Activated CD8-positive, alpha-beta memory T cell treated with anti-CD3 and anti-CD28 coated beads for 4 hours (primary cell): Measurements from ENCODE around the gene RDM1.
"Not testable (repeated sequence)": the region's sequence is repeated elsewhere in the genome, so short reads cannot be mapped to it uniquely, and the experiment has no call there.

Source experiments
- DNase-seq, 2 donors: peaks; one replicate each; pipeline ENCODE4 v3.0.0-alpha.2; 2020; ENCODE audit warnings: low read depth in 2 of 2

Gene RDM1

GRCh38 chr17:35898283-35899070, 32.1 kb downstream of the RDM1 start:
- DNase-seq, result peak in 1 of 2 donors; percentile 48

GRCh38 chr17:35897772-35898171, 32.8 kb downstream of the RDM1 start:
- DNase-seq, result not testable (repeated sequence)

GRCh38 chr17:35895636-35896587, 34.7 kb downstream of the RDM1 start:
- no peak for DNase-seq

GRCh38 chr17:35894206-35894605, 36.4 kb downstream of the RDM1 start:
- DNase-seq, result no peak

- no peak for DNase-seq
These were observed 36.8 kb downstream of the RDM1 start for GRCh38 chr17:35893751-35894150.

GRCh38 chr17:35892091-35893035, 38.2 kb downstream of the RDM1 start:
- DNase-seq, result peak in 1 of 2 donors; percentile 58

- DNase-seq, result no peak
These were observed 39.3 kb downstream of the RDM1 start for GRCh38 chr17:35891269-35891668.

GRCh38 chr17:35890774-35891155, 39.8 kb downstream of the RDM1 start:
- peak in 1 of 2 donors; percentile 48 for DNase-seq

- no peak for DNase-seq
These were observed 40.5 kb downstream of the RDM1 start for GRCh38 chr17:35889818-35890773.

- DNase-seq, result no peak
These were observed 41.3 kb downstream of the RDM1 start for GRCh38 chr17:35889241-35889640.

- DNase-seq, result no peak
These were observed 50.6 kb downstream of the RDM1 start, which contains the start of gene CCL5 for GRCh38 chr17:35879773-35880654. Gene CCL5, minus strand, starts transcription at chr17:35880360.

- no peak for DNase-seq
These were observed 52.2 kb downstream of the RDM1 start for GRCh38 chr17:35878361-35878760.

GRCh38 chr17:35877345-35878029, 53.1 kb downstream of the RDM1 start:
- no peak for DNase-seq

- no peak for DNase-seq
These were observed 54.0 kb downstream of the RDM1 start for GRCh38 chr17:35876534-35876933.

GRCh38 chr17:35875800-35876139, 54.8 kb downstream of the RDM1 start:
- no peak for DNase-seq

GRCh38 chr17:35875072-35875799, 55.3 kb downstream of the RDM1 start:
- no peak for DNase-seq

GRCh38 chr17:35872196-35872980, 58.2 kb downstream of the RDM1 start:
- no peak for DNase-seq
